Superior temporal gyrus (tissue), 1 donor: ENCODE results near the gene PKNOX2.
A peak's percentile ranks its signal among the peaks of the same experiment; 100 is the strongest.

Source experiments
- DNase-seq: peaks from one replicate; pipeline ENCODE4 v3.0.0-alpha.2; 2016; ENCODE audit errors: extremely low spot score

The PKNOX2 gene

DNA sequence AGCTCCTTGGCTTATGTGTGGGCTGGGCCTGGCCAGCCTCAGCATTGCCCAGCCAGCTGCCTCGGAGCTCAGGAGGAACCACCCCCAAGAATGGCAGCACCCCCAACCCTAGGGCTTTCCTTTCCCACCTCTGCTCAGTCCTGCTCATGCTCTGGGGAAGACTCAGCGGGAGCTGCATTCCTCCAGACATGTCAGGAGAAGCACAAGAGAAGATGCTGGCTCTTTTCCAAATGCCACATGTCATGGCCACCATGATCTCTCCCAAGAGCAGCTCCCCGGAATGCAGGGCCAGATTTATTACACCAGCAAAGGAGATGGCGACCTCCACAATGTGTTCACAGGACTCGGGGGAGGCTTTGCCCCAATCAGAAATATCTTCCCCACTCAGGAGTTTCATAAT, 143.7 kb downstream of the PKNOX2 start:
- DNase-seq, result no peak

DNA sequence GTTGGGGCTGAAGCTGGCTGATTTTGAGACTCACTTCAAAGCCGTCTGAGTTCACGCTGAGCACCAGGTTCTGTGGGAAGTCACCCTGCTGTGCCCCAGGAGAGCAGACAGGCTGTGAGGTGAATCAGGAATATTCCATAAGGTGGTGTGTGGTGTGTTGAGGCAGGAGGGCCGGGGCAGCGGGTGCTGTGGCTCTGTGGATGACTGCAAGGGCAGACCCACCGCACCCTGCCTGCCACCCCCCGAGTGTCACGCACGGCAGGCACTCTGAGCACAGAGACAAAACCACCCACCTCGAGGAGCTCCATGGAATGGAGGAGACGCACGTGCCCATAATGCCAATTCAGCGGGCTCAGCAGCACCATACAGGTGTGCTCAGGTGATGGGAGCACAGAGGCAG, 147.8 kb downstream of the PKNOX2 start:
- DNase-seq, result no peak

GRCh38 chr11:125312812-125313211, 148.3 kb downstream of the PKNOX2 start:
- DNase-seq, result no peak

DNA sequence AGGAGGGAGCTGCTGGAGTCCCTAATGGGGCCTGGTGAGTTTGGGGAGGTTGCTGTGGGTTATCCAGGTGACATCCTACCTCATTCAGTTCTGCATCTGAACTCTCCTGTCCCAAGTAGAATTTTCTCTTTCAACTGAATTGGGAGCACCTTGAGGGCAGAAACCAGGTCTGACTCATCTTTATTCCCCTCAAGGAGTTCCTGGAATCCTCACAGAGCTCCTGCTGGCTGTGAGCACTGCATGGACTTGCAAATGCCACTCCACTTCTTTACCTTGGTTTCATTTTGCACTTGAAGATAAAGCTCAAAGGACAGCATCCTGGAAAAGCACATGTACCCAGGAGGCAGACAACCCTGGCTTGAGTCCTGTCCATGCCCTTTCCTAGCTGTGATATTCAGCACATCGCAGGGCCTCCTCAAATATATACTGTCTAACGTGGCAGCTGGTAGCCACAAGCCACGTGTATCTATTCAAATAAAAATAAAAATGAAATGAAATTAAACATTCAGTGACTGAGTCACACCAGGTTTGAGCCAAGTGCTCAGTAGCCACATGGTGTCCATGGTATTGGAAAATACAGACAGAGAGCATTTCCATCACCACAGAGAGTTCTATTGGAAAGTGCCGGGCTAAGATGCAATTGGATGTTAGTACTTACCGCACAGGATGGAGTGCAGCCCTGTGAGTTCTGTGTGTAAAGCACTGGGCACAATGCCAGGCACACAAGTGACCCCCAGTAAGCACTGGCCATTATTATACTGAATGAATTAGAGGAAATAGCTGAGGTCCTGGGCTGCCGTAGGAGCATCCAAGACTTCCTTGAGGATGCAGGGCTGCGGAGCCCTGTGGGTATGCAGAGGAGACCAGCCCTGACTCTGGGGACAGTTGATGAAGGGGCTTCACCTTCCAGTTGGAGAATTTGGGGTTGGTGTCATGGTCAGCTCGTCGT, 149.0 kb downstream of the PKNOX2 start:
- no peak for DNase-seq

DNA sequence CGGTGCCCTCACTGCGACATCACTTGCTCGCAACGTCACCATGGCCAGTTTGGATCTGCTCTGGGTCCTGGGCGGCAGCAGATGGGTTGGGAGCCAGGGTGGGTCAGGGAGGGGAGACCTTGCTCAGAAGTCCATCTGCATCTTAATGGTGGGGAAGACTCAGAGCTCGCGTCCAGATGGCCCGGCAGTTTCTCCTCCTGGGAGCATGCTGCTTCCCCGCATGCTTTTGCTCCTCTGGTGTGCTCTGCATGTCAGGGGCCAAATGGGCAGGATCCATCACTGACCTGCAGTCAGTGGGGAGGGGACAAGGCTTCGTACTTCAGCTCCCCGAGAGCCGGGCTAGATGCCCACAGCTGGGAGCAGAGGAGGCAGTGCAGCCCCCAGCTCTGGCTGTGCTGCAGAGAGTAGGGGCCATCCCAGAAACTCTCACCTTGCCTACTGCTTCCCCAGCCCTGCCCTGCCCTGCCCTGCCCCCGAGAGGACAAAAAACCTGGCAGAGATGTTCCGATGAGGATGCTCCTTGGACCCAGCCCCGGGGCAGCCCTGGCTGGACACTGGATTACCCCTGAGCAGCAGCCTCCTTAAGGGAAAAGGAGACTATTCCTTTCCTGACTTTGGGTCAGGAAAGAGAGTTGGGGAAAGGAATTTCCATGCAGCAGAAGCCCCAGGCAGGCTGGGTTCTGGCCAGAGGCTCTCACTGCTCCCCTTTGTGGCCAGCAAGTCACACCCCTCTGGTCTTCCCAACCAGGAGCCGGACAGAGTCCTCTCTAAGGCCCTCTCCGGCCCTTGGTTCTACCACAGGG, 149.9 kb downstream of the PKNOX2 start:
- DNase-seq, result no peak

- no peak for DNase-seq
Measured at GRCh38 chr11:125315079-125315740, 150.7 kb downstream of the PKNOX2 start.

DNA sequence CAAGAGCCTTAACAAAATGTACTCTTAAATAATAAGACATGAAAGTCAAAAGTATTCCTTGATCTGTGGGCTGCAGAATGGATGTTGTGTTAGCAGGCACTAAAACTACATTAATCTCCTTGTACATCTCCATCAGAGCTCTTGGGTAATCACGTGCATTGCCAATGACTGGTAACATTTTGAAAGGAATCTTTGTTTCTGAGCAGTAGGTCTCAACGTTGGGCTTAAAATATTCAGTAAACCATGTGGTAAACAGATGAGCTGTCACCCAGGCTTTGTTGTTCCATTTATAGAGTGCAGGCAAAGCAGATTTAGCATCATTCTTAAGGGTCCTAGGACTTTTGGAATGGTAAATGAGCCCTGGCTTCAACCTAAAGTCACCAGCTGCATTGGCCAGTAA, 152.9 kb downstream of the PKNOX2 start:
- DNase-seq, result no peak

- no peak for DNase-seq
Measured at GRCh38 chr11:125319649-125320048, 155.1 kb downstream of the PKNOX2 start.

DNA sequence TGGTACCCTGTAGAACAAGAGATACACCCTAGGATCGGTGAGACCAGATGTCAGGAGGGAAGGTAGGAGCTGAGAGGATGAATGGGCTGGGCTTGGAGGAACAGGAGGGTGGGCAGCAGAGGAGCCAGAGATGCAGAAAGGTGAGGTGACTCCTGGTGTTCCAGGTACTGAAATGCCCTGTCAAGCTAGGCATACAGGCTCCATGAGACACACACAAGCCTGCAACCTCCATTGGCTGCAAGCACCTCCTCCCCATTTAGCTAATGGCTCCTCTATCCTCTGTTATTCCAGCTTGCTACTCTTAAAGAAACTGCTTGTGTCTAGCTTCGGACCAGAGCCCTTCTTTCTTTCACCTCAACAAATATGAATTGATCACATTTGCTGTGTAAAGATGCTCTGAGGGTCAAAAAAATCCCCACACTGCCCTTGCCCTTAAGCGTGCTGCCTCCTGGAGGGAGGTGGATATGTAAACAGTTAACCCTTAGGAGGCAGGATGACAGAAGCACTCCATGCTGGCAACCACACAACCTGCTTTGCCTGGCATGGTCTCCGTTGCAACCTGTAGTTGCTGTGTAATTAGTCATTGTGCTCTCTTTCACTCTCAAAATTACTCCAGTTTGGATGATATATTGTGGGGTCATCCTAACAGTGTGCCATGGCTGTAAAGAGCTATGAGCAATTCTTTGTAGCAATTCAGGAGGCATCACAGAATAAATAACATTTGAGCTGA, 156.0 kb downstream of the PKNOX2 start:
- no peak for DNase-seq

GRCh38 chr11:125322289-125322688, 157.7 kb downstream of the PKNOX2 start:
- DNase-seq, result no peak

DNA sequence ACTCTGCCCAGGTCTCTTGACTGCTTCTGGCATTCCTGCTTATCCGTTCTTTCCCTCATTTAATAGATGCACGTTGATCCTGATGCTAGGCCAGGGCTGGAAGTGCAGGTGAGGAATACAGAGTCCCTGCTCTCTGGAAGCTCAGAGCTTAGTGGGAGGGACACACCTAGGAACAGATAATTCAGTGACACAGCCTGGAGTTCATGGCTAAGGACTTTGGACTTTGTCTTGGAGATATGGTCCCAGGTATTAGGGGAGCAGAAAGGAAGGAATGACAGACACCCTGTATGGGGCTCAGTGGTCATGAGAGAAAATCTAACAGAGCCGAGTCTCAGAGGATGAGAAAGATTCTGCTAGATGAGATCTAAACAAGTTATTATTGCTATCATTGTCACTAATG, 160.6 kb downstream of the PKNOX2 start:
- DNase-seq, result no peak

GRCh38 chr11:125326126-125326525, 161.6 kb downstream of the PKNOX2 start:
- no peak for DNase-seq

DNA sequence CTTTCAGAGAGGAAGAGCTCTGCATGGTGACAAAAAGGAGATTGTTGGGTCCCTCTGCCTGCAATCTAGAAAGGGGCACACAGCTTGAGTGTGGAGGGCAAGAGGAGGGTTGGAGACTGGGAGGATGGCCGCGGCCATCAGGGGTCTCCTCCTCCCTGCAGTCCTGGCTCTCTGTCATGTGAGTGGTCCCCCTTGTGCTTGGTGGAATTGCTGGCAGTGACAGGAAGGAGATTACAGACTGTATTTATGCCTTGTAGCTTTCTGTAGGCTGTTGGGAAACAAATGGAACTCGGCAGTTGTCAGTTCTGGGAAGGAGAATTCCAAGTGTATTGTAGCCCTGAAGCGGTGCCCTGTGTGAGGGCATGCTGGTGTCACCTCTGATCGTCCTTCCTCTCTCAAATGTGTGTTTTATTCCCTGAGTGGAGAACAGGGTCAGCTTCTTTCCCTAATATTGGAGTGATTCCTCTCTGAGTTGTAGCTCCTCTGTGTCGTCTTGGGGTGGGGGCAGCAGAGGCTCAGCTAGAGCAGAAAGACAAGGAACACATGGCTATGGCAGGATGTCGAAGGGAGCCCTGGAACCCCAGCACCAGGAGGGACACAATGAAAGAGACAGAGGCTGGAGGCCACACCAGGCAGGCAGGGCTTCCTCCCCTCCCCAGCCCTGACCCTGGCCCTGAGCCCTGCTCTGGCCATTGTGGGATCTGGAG, 163.1 kb downstream of the PKNOX2 start:
- DNase-seq, result no peak

GRCh38 chr11:125328225-125328580, 163.7 kb downstream of the PKNOX2 start:
- no peak for DNase-seq

DNA sequence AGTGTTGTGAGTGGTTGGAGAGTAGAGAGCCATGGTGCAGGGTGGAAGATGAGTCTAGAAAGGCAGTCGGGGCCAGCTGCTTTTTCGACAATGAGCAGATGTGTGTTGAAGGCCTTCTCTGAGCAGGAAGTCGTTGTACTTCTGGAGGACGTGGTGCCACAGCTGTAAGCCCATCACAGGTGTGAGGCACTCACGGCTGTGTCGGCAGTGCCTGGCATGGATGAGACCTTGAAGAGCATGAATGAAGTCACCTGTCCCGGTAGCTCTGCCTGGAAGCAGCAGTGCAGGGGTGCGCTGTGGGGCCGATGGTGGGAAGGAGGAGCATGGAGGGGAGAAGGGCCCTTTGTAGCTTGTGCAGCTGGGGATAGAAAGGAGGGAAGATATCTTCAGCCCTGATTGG, 165.2 kb downstream of the PKNOX2 start:
- DNase-seq, result no peak

DNA sequence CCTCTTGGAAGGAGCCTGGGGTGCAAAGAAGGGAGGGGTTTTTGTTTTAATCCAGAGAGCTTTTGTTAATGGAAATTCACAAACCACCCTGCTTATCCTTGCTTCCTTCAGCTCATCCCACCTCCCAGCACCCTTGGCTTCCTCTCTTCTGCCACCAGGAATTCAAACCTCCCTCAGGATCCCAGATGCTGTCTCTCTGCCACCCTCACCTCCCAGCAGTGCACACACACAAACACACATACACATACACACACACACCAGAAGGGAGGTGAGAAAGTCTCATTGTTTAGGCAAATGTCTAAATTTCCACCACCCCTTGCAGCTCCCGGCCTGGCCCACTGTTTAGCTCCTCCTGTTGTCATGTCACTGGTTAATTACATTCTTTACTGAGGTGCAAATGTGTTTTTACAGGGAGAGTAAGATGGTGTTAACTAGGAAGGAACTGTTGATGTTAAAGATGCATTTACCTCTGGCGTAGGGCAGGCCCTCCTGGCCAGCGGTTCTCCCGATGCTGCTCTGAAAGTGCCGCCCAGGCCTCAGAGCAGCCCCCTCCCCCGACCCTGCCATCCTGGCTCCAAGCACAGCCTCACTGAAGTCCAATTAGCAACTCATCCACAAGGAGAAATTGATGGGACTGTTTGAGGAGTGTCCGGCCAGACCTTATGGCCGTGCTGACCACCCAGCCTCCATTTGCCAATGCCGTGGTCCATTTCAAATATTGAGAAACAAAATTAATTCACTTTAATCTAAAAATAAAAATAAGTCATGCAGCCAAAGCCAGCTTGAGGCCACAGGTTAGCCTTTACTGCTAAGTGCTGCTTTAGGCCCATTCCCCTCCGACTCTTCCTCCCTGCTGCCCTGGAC, 166.1 kb downstream of the PKNOX2 start:
- DNase-seq, result peak; percentile 36

DNA sequence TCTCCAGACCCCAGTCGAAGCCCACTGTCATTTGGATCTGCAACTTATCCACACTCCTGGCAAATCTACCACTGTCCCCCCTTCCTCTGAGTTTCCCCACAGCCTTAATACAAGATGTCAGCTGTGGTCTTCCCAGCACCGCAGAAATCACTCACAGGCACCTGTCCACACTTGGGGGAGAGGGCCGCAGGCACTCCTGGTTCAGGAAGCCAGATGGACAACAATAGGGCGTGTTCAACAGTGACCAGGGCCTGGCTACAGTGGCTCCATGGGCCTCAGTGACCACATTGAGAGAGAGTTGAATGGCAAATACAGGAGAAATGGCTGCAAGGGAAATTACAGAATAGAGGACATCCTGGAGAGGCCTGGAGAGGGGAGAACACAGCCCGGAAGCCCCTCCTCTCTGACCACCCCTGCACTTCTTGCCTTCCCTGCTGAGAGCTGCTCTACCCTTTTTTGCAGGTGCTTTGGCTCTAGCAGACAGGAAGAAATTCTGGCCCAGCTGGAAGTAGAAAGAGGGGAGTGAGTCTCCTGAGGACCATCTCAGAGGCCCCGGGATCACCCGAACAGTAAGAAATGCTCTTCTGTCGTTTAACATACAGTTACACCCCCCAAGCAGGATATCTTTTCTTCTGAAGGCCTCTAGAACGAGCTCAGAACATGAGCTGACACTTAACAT, 166.9 kb downstream of the PKNOX2 start:
- DNase-seq, result no peak

DNA sequence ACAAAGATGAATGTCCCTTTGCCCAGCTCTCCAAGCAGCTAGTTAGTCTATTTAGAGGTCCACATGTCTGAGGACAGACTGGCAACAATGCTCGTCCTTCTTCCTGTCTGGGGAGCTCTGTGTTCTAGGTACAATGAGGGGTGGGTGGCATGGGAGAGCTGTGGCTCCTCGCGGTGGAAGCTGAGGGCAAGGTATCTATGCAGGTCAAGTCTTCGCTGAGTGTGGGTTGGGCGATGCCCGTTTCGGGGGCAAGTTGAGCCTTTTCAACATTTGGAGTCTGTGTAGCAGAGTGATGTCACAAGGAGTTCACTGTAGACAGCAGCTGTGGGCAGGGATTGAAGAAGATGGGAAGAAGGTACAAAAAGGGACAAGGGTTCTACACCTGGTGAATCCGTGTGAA, 168.3 kb downstream of the PKNOX2 start:
- DNase-seq, result no peak

DNA sequence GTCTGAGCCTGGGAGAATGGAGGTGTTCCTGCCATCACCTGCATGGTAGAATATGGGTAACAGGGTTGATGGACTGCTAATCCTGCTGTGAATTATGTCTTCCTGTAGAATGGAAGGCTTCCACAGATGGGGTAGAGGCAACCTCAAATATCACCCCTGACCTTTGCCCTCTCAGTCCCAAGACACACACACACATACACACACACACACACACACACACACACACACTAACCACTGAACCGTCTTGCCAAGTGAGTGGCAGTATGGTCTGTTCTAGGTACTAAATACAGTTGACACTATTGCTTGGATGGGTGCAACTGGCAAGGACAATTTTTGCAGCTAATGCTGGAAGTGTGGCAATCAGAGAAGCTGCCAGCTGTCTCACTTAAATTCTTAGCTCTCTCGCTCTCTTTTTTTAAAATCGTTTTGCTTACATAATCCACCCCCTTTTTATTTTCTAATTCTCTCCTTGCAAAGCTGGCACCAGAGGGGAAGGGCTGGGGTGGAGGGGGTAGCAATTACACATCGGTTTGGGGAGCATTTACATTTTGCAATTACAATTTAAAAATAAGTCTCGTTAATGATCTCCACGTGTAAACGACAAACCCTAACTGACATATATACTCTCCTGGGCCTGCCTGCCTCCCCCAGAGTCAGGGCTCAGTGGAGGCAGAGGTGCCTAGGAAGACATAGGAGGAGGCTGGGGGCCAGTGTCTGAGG, 169.0 kb downstream of the PKNOX2 start:
- peak; percentile 64 for DNase-seq
